DMS53 treated with DMSO at 0.1 percent for 48 hours (cell line): Measurements from ENCODE around the gene PAIP2.
"Not testable (repeated sequence)": the region's sequence is repeated elsewhere in the genome, so short reads cannot be mapped to it uniquely, and the experiment has no call there.

Experiments
- DNase-seq: peaks from one replicate; lab custom pipeline; 2025; ENCODE audit not compliant: unreplicated experiment; lab: John Stamatoyannopoulos, UW

The PAIP2 gene

GRCh38 chr5:139314276-139314675 lies 27.4 kb upstream of the PAIP2 start:
- DNase-seq = no peak

- no peak for DNase-seq
Measured at GRCh38 chr5:139315056-139315615, 26.5 kb upstream of the PAIP2 start.

- no peak for DNase-seq
Measured at GRCh38 chr5:139335811-139336210, 5.8 kb upstream of the PAIP2 start.

GRCh38 chr5:139340051-139340450 lies 1.6 kb upstream of the PAIP2 start:
- DNase-seq = no peak

GRCh38 chr5:139341187-139341688 lies 416 bp upstream of the PAIP2 start:
- no peak for DNase-seq

GRCh38 chr5:139342423-139342723 lies 719 bp downstream of the PAIP2 start:
- no peak for DNase-seq

GRCh38 chr5:139343476-139343875 lies 1.8 kb downstream of the PAIP2 start:
- no peak for DNase-seq

- no peak for DNase-seq
Measured at GRCh38 chr5:139344177-139344576, 2.5 kb downstream of the PAIP2 start.

- DNase-seq = not testable (repeated sequence)
Measured at GRCh38 chr5:139345442-139345841, 3.8 kb downstream of the PAIP2 start.

GRCh38 chr5:139347863-139348262 lies 6.2 kb downstream of the PAIP2 start:
- DNase-seq = not testable (repeated sequence)

GRCh38 chr5:139354186-139354585 lies 12.5 kb downstream of the PAIP2 start:
- DNase-seq = no peak

- not testable (repeated sequence) for DNase-seq
Measured at GRCh38 chr5:139355900-139356299, 14.2 kb downstream of the PAIP2 start.

GRCh38 chr5:139358064-139358463 lies 16.4 kb downstream of the PAIP2 start:
- DNase-seq = no peak

- no peak for DNase-seq
Measured at GRCh38 chr5:139360384-139360783, 18.7 kb downstream of the PAIP2 start.

GRCh38 chr5:139361835-139362429 lies 20.3 kb downstream of the PAIP2 start:
- DNase-seq = no peak

- no peak for DNase-seq
Measured at GRCh38 chr5:139363937-139364336, 22.3 kb downstream of the PAIP2 start.

GRCh38 chr5:139364466-139364865 lies 22.8 kb downstream of the PAIP2 start:
- no peak for DNase-seq

- DNase-seq = no peak
Measured at GRCh38 chr5:139368613-139369012, 27.0 kb downstream of the PAIP2 start.

- no peak for DNase-seq
Measured at GRCh38 chr5:139369181-139369580, 27.5 kb downstream of the PAIP2 start.

- DNase-seq = no peak
Measured at GRCh38 chr5:139371482-139372435, 30.1 kb downstream of the PAIP2 start.

- DNase-seq = no peak
Measured at GRCh38 chr5:139374909-139375308, 33.3 kb downstream of the PAIP2 start.

- no peak for DNase-seq
Measured at GRCh38 chr5:139376364-139376763, 34.7 kb downstream of the PAIP2 start.
